Body of pancreas (tissue), 4 donors: ENCODE measurements around the gene POFUT1. TPM values are rescaled to one million over a fixed set of nuclear protein-coding genes. Genes with fewer than 3 reads are reported as not detected.

Source experiments
- ATAC-seq: fragments of 150-250 bp; one replicate; pipeline ENCODE4 v1.9.1; 2016
- DNase-seq, 4 donors: peaks; one replicate each; pipeline ENCODE4 v3.0.0-alpha.2; 2019
- H3K27ac ChIP-seq, 4 donors: fragments of 200-600 bp; sonication (generic); 1 replicate in 3 of 4; 2 replicates in 1 of 4; pipeline versions ENCODE4 v1.5.1 to v1.6.1; 2016 to 2019; ENCODE audit warnings: mild to moderate bottlenecking in 1 of 4, mixed read lengths in 1 of 4, moderate library complexity in 1 of 4
- H3K27me3 ChIP-seq, 2 donors: fragments of 200-600 bp; sonication (generic); one replicate each; pipeline ENCODE4 v1.6.0; 2016; ENCODE audit warnings: mild to moderate bottlenecking in 1 of 2
- H3K36me3 ChIP-seq, 2 donors: fragments of 200-600 bp; sonication (generic); replicated peaks in 1 of 2; 2 replicates each; pipeline ENCODE4 v1.5.1; 2016; ENCODE audit warnings: low read depth in 2 of 2; ENCODE audit not compliant: insufficient read depth in 1 of 2
- H3K4me1 ChIP-seq: fragments of 200-600 bp; sonication (generic); one replicate; pipeline ENCODE4 v1.6.0; 2016
- H3K4me3 ChIP-seq, 2 donors: fragments of 200-600 bp; sonication (generic); 1 replicate in 1 of 2; 2 replicates in 1 of 2; pipeline ENCODE4 v1.5.1; 2016 to 2019
- H3K9me3 ChIP-seq, 3 donors: fragments of 200-600 bp; sonication (generic); 1 replicate in 2 of 3; 2 replicates in 1 of 3; pipeline ENCODE4 v1.5.1; 2016
- CTCF ChIP-seq, 7 experiments: fragments of 450-650 bp in 4 of 7; fragments of 200-600 bp in 3 of 7; sonication (generic) in 3 of 7; IDR thresholded peaks; one replicate each; pipeline ENCODE4 v1.5.1; 2016 to 2019; ENCODE audit warnings: antibody characterized with exemption in 7 of 7
- POLR2A ChIP-seq, 3 donors: fragments of 450-650 bp; IDR thresholded peaks; one replicate each; pipeline ENCODE4 v1.6.1; 2016; ENCODE audit warnings: antibody characterized with exemption in 3 of 3, mild to moderate bottlenecking in 2 of 3
- WGBS, 2 donors: methylation state at CpG; one replicate each; pipeline ENCODE4 v1.1.5; 2017; 5-methylcytosine and 5-hydroxymethylcytosine counted together
- intact Hi-C: fragments of 100-400 bp; cut with DNase I; formaldehyde crosslinking; loops from one replicate; pipeline ENCODE4 v1.15.1; 2023
- total RNA-seq, 2 donors: library from RNA; depleted of rRNA; stranded (reverse); fragments of >200 nt; gene quantifications; one replicate each; pipeline ENCODE4 v1.1.0, GENCODE V29; 2016

Gene POFUT1
- total RNA-seq, result 10 to 100 TPM; 12.2 to 23.6 TPM

GRCh38 chr20:32207626-32208498 is at the start of gene POFUT1, which contains the start of gene PLAGL2:
POFUT1 (plus strand) TSS chr20:32207880; CDS start chr20:32207942, 62 bp downstream.
PLAGL2 (minus strand) TSS chr20:32207743; CDS start chr20:32202178, 5,565 bp downstream.
- peaks cover 64% of the 10 kb centered on the region for H3K4me1 ChIP-seq
- WGBS, 2 donors, result 0% methylated on average over 5 to 44 of the region's 74 CpGs
- DNase-seq, result peak; percentile 89 to 94 (median 90)
- peak within 1 kb of the TSS; percentile 61 to 76 for H3K4me3 ChIP-seq
- TF ChIP-seq POLR2A (IDR thresholded peaks at IDR 0.05) (peak; percentile 64 to 83 (median 83)), CTCF (IDR thresholded peaks at IDR 0.05) (peak in 3 of 7 experiments; percentile 29 to 47 (median 35))
- no peaks in the 10 kb centered on the region for H3K27me3 ChIP-seq
- intact Hi-C loops, result no loop called here
- H3K27ac ChIP-seq, result peak within 1 kb of the TSS; percentile 76 to 93 (median 90)
- no peaks in the 10 kb centered on the region for H3K36me3 ChIP-seq
- H3K9me3 ChIP-seq, result no peaks in the 10 kb centered on the region
- peak; percentile 94 for ATAC-seq

- peaks cover 13% of the 10 kb centered on the region for H3K4me1 ChIP-seq
- DNase-seq, result no peak
- 95 to 96% methylated on average over 9 to 11 of the region's 11 CpGs for WGBS, 2 donors
- no peak for ATAC-seq
- no peak overlapping the region for H3K27ac ChIP-seq
- no peak overlapping the region for H3K4me3 ChIP-seq
- no peaks in the 10 kb centered on the region for H3K27me3 ChIP-seq
- TF ChIP-seq POLR2A (IDR thresholded peaks at IDR 0.05), result no peak
- no peak for TF ChIP-seq CTCF (IDR thresholded peaks at IDR 0.05)
- intact Hi-C loops, result no loop called here
- no peaks in the 10 kb centered on the region for H3K9me3 ChIP-seq
- H3K36me3 ChIP-seq, result peaks cover 0 to 27% of the 10 kb centered on the region in 2 donors
Measured at GRCh38 chr20:32158351-32158750, 49.3 kb upstream of the POFUT1 start.

- Histone ChIP-seq H3K4me1 (peaks cover 13% of the 10 kb centered on the region), H3K27me3 (no peaks in the 10 kb centered on the region), H3K36me3 (peaks cover 0 to 34% of the 10 kb centered on the region in 2 donors), H3K4me3 (no peak overlapping the region), H3K27ac (no peak overlapping the region), H3K9me3 (no peaks in the 10 kb centered on the region)
- ATAC-seq (no peak), DNase-seq (no peak)
- WGBS, 2 donors, result 93 to 100% methylated on average over 2 to 4 of the region's 4 CpGs
- TF ChIP-seq CTCF (IDR thresholded peaks at IDR 0.05) (no peak), POLR2A (IDR thresholded peaks at IDR 0.05) (no peak)
- intact Hi-C loops, result no loop called here
Measured at GRCh38 chr20:32158943-32159660, 48.6 kb upstream of the POFUT1 start.

GRCh38 chr20:32159766-32160221 is 47.9 kb upstream of the POFUT1 start:
- ATAC-seq (no peak), DNase-seq (no peak)
- Histone ChIP-seq H3K4me3 (no peak overlapping the region), H3K27ac (no peak overlapping the region), H3K4me1 (peaks cover 9% of the 10 kb centered on the region), H3K27me3 (no peaks in the 10 kb centered on the region), H3K36me3 (peaks cover 0 to 35% of the 10 kb centered on the region in 2 donors), H3K9me3 (no peaks in the 10 kb centered on the region)
- intact Hi-C loops, result no loop called here
- TF ChIP-seq POLR2A (IDR thresholded peaks at IDR 0.05) (no peak), CTCF (IDR thresholded peaks at IDR 0.05) (no peak)
- 75 to 97% methylated on average over 5 of the region's 5 CpGs for WGBS, 2 donors
